Upper lobe of right lung (tissue), 1 donor: Measurements from ENCODE around the gene TMEM221. TPM values are rescaled to one million over a fixed set of nuclear protein-coding genes. Genes with fewer than 3 reads are reported as not detected.

ENCODE experiments used
- ATAC-seq: fragments of 200-7000 bp; cut with Tn5 transposase; one replicate; pipeline ENCODE4 v1.9.1; 2020; ENCODE audit warnings: mild to moderate bottlenecking, moderate library complexity
- DNase-seq: peaks from one replicate; pipeline ENCODE4 v3.0.0-alpha.2; 2020
- H3K27ac ChIP-seq: fragments of 200-600 bp; one replicate; pipeline ENCODE4 v1.8.0; 2022
- H3K27me3 ChIP-seq: fragments of 200-600 bp; one replicate; pipeline ENCODE4 v1.8.0; 2022; ENCODE audit warnings: mild to moderate bottlenecking
- H3K36me3 ChIP-seq: fragments of 200-600 bp; one replicate; pipeline ENCODE4 v1.8.0; 2022
- H3K4me1 ChIP-seq: fragments of 200-600 bp; one replicate; pipeline ENCODE4 v1.8.0; 2022
- H3K4me3 ChIP-seq: fragments of 200-600 bp; one replicate; pipeline ENCODE4 v1.8.0; 2022; ENCODE audit warnings: mild to moderate bottlenecking
- H3K9me3 ChIP-seq: fragments of 200-600 bp; one replicate; pipeline ENCODE4 v1.8.0; 2022
- intact Hi-C: fragments of 100-400 bp; cut with DNase I; formaldehyde crosslinking; loops from one replicate; pipeline ENCODE4 v1.11.0; 2022
- total RNA-seq: library from RNA; stranded (reverse); fragmentation: NEBNext Ultra II Directional; extraction: Animal tissue kit (Norgen Biotek cat#: 25700); gene quantifications from one replicate; pipeline ENCODE4 v1.2.1, GENCODE V29; 2021
- TF ChIP-seq, protein P1 (sequence below): fragments of 200-600 bp; IDR thresholded peaks from one replicate; pipeline ENCODE4 v1.8.0; 2022; ENCODE audit warnings: antibody characterized with exemption
- donor health status: DM: no; HTN: yes; CAD: no; lungs with severe emphysema.

The TMEM221 gene
- total RNA-seq, 1 donor from 2014 or later = not detected

DNA sequence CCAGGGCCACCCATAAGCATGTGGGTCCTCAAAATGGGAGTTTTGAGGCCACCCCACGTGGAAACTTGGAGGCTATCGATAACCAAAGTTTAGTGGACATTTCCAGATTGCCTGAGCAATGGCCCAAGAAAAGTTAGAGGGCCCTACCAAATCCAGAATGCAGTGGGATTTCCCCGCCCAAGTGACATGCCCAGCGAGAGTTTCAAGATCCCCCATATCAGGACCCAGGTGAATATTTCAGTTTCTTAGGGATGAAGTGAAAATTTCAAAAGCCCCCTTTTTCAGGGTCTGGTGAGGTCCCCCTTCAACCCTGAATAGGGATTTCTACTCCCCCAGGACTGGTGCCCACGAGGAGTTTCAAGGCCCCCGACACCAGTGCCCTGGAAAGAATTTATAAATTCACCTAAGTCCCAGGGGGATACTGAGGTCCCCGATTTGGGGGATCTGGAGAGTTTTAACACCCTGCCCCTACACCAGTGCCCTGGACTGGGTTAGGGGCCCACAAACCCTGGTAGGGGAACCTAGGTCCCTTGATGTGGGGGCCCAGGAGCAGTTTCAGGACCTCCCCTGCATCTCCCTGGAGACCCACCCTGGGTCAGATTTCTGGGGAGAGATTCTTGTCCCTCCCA lies 43.7 kb downstream of the TMEM221 start:
- Histone ChIP-seq H3K4me3 (peak overlapping the region; percentile 55), H3K4me1 (peaks cover 17% of the 10 kb centered on the region), H3K36me3 (no peaks in the 10 kb centered on the region), H3K27ac (peak overlapping the region; percentile 76), H3K9me3 (no peaks in the 10 kb centered on the region), H3K27me3 (no peaks in the 10 kb centered on the region)
- no peak for DNase-seq
- intact Hi-C loops = no loop called here
- no peak for ATAC-seq
- TF ChIP-seq, protein P1, sequence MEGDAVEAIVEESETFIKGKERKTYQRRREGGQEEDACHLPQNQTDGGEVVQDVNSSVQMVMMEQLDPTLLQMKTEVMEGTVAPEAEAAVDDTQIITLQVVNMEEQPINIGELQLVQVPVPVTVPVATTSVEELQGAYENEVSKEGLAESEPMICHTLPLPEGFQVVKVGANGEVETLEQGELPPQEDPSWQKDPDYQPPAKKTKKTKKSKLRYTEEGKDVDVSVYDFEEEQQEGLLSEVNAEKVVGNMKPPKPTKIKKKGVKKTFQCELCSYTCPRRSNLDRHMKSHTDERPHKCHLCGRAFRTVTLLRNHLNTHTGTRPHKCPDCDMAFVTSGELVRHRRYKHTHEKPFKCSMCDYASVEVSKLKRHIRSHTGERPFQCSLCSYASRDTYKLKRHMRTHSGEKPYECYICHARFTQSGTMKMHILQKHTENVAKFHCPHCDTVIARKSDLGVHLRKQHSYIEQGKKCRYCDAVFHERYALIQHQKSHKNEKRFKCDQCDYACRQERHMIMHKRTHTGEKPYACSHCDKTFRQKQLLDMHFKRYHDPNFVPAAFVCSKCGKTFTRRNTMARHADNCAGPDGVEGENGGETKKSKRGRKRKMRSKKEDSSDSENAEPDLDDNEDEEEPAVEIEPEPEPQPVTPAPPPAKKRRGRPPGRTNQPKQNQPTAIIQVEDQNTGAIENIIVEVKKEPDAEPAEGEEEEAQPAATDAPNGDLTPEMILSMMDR = no peak

DNA sequence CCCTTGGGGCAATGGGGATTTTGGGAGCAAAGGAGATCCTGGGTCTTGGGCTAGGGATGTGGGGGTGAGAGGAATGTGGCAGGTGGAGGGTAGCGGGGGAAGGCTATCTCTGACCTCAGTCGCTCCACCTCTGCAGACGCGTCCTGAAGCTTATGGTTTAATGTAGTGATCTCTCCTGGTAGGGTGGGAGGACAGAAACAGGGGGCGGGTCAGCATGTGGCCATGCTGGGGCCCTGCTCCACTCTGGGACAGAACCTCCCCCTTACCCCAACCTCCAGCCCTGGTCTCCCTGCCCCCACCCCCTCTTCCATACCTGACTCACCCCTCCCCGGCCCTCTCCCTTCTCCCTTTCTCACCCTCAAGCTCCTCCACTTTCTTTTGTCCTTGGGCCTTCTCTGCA lies 44.5 kb downstream of the TMEM221 start:
- H3K27ac ChIP-seq = no peak overlapping the region
- TF ChIP-seq, protein P1 = no peak

DNA sequence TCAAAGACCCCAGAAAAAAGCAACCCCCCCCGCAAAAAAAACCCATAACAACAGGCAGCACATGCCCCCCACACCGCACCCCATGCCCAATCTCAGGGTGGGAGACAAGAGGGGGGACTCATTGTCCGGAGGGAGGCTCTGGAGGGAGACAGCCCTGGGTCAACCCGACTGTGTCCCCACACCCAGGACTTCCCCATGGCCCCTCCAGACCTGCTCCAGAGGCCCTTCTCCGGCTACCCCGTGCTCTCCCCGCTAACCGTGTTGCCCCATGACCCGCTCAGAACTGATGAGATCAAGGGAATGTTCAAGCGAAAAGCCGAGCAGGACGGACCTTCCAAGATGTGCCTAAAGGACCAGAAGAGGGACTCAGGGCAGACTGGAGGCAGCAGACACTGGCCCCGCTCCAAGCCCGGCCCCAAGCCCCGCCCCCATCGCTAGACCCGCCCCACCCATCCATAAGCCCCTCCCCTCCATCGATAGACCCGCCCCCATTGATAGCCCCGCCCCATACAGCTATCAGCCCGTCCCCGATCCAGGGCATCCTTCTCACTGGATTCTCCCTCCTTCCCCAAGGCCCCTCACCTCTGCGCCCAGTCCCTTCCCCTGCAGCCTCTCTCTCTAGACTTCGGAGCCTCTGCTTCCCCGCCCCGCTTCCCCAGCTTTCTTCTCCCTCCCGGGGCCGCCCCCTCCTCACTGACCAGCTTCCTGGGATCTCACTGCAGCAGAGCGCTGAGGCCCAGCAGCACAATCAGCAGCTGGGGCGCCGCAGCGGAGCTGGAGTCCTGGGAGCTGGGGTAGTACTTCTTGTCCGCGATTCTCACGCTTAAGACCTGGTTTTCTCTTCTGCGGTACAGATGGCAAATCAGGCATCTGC lies 45.2 kb downstream of the TMEM221 start:
- ATAC-seq (peak; percentile 70), DNase-seq (no peak)
- Histone ChIP-seq H3K9me3 (no peaks in the 10 kb centered on the region), H3K27me3 (no peaks in the 10 kb centered on the region), H3K27ac (no peak overlapping the region), H3K4me3 (peak overlapping the region; percentile 55), H3K36me3 (no peaks in the 10 kb centered on the region), H3K4me1 (peaks cover 17% of the 10 kb centered on the region)
- intact Hi-C loops = no loop called here
- TF ChIP-seq, protein P1 = no peak

More for the DNA sequence above, 44.5 kb downstream of the TMEM221 start:
- Histone ChIP-seq H3K4me1 (peaks cover 17% of the 10 kb centered on the region), H3K36me3 (no peaks in the 10 kb centered on the region), H3K4me3 (peak overlapping the region; percentile 55), H3K9me3 (no peaks in the 10 kb centered on the region), H3K27me3 (no peaks in the 10 kb centered on the region)
- ATAC-seq (no peak), DNase-seq (no peak)
- intact Hi-C loops = no loop called here

DNA sequence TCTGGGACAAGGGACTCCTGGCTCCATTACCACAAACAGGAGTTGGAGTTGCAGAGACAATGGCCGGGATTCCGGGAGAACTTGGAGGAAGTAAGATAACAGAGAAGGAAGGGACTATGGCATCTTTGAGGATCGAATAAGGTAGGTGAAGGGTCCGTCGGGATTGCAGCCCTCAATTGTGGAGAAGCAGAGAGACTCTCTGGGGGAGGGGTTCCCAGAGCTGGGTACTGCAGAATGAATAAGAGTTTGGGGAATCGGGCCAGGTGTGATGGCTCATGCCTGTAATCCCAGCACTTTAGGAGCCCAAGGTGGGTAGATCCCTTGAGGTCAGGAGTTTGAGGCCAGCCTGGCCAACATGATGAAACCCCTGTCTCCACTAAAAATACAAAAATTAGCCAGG lies 46.8 kb downstream of the TMEM221 start:
- intact Hi-C loops = no loop called here
- ATAC-seq = no peak
- Histone ChIP-seq H3K4me1 (peaks cover 6% of the 10 kb centered on the region), H3K4me3 (no peak overlapping the region), H3K27me3 (no peaks in the 10 kb centered on the region), H3K36me3 (no peaks in the 10 kb centered on the region), H3K9me3 (no peaks in the 10 kb centered on the region), H3K27ac (no peak overlapping the region)
- no peak for DNase-seq
- TF ChIP-seq, protein P1 = no peak

DNA sequence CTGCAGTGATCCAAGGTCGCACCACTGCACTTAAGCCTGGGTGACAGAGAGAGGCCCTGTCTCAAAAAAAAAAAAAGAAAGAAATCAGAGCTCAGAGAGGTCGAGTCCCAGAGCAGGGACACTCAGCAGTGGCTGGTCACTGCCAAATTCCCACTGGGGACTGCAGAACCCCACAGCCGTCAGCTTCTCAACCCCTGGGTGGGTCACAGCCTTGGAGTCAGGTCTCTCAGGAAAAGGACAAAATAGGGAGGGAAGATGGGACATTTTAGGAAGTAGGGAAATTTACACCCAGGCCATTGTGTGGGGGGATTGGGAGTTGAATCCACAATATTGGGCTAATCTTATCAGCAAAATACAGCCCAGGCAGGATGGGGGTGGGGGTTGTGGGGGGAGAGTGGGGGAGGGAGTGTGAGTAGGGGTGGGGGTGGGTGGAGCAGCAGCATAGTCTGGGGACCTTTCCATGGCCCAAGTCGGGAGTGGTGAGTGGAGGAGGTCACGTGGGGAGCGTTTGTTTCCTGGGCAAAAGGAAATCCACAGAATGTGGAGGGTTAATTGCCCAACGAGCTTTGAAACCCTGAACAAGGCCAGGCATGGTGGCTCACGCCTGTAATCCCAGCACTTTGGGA lies 49.5 kb downstream of the TMEM221 start:
- intact Hi-C loops = loop anchor here (10.0 kb wide), 1 partner anchor 56 kb away; no protein-coding TSS in a partner anchor
- Histone ChIP-seq H3K4me3 (no peak overlapping the region), H3K36me3 (no peaks in the 10 kb centered on the region)

More for the DNA sequence above, 49.5 kb downstream of the TMEM221 start:
- Histone ChIP-seq H3K27me3 (peaks cover 5% of the 10 kb centered on the region), H3K9me3 (no peaks in the 10 kb centered on the region), H3K4me1 (peaks cover 7% of the 10 kb centered on the region), H3K27ac (no peak overlapping the region)
- ATAC-seq (no peak), DNase-seq (no peak)
- TF ChIP-seq, protein P1 = no peak
